ENCODE measurements around the gene PFKM.

- TF ChIP-seq POLR2A (IDR thresholded peaks at IDR 0.05; ENCODE audit: low read depth, low read length) (no peak), MAX (IDR thresholded peaks at IDR 0.05; ENCODE audit: insufficient read depth, insufficient read length) (no peak), CTCF (IDR thresholded peaks at IDR 0.05; ENCODE audit: extremely low read depth in 1 of 2, insufficient read depth in 1 of 2, low read depth in 1 of 2, low read length in 2 of 2) (no peak), EZH2 (IDR thresholded peaks at IDR 0.05; ENCODE audit: borderline replicate concordance, low read depth, low read length, severe bottlenecking) (no peak), FOS (IDR thresholded peaks at IDR 0.05; ENCODE audit: borderline replicate concordance, insufficient read depth, low read length) (no peak), JUN (IDR thresholded peaks at IDR 0.05; ENCODE audit: borderline replicate concordance, insufficient read depth, insufficient read length, low read depth) (no peak)
Measured at GRCh38 chr12:48109424-48109823, 9.7 kb upstream of the PFKM start.
